Right lobe of liver (tissue), 6 donors: ENCODE measurements around the gene RETREG1. TPM values are rescaled to one million over a fixed set of nuclear protein-coding genes. Genes with fewer than 3 reads are reported as not detected.

Experiments used
- ATAC-seq, 4 donors: fragments of 200-7000 bp; cut with Tn5 transposase; one replicate each; pipeline ENCODE4 v1.9.1; 2020; ENCODE audit warnings: mild to moderate bottlenecking in 4 of 4, moderate library complexity in 4 of 4
- DNase-seq, 3 donors: peaks; one replicate each; pipeline ENCODE4 v3.0.0-alpha.2; 2020
- H3K27ac ChIP-seq, 3 donors: fragments of 200-600 bp; one replicate each; pipeline ENCODE4 v1.8.0; 2022
- H3K27me3 ChIP-seq, 2 donors: fragments of 200-600 bp; one replicate each; pipeline ENCODE4 v1.8.0; 2022
- H3K36me3 ChIP-seq, 4 donors: fragments of 200-600 bp; sonication (generic) in 1 of 4; one replicate each; pipeline versions ENCODE4 v1.5.1 to v1.8.0; 2017 to 2022; ENCODE audit warnings: control low read depth in 1 of 4
- H3K4me1 ChIP-seq, 4 donors: fragments of 200-600 bp; sonication (generic) in 1 of 4; one replicate each; pipeline versions ENCODE4 v1.5.1 to v1.8.0; 2017 to 2022; ENCODE audit warnings: control low read depth in 1 of 4
- H3K4me3 ChIP-seq, 3 donors: fragments of 200-600 bp; one replicate each; pipeline ENCODE4 v1.8.0; 2022
- H3K9me3 ChIP-seq, 4 donors: fragments of 200-600 bp; sonication (generic) in 1 of 4; one replicate each; pipeline versions ENCODE4 v1.5.1 to v1.8.0; 2017 to 2022; ENCODE audit warnings: control low read depth in 1 of 4
- CTCF ChIP-seq, 4 donors: fragments of 200-600 bp in 3 of 4; fragments of 450-650 bp in 1 of 4; IDR thresholded peaks; one replicate each; pipeline versions ENCODE4 v1.5.1 to v1.8.0; 2016 to 2022; ENCODE audit warnings: antibody characterized with exemption in 4 of 4, mild to moderate bottlenecking in 2 of 4
- POLR2A ChIP-seq: fragments of 450-650 bp; IDR thresholded peaks from one replicate; pipeline ENCODE4 v1.6.1; 2017; ENCODE audit warnings: antibody characterized with exemption, mild to moderate bottlenecking
- WGBS: methylation state at CpG from one replicate; pipeline ENCODE4 v1.1.6; 2018; ENCODE audit warnings: low coverage, low lambda C conversion rate; ENCODE audit not compliant: insufficient coverage; ENCODE audit errors: missing lambda C conversion rate; 5-methylcytosine and 5-hydroxymethylcytosine counted together
- intact Hi-C, 2 donors: fragments of 100-400 bp; cut with DNase I; formaldehyde crosslinking; loops; one replicate each; pipeline versions ENCODE4 v1.11.2 to v1.14.1; 2022
- total RNA-seq, 6 experiments: library from RNA; depleted of rRNA in 2 of 6; stranded (reverse); fragments of >200 nt in 2 of 6; fragmentation: NEBNext Ultra II Directional in 3 of 6; extraction: Animal tissue kit (Norgen Biotek cat#: 25700) in 3 of 6; gene quantifications; one replicate each; pipeline versions ENCODE4 v1.1.0 to v1.2.4, GENCODE V29; 2016 to 2023
- donor health status: DM: no; HTN: yes; CAD: no.
- donor health status: DM: no; HTN: no; CAD: no.
- donor health status: DM: no; HTN: no; CAD: no.
- donor health status: DM: no; HTN: yes; CAD: no.
- donor health status: DM: no; HTN: yes; CAD: no.

RETREG1 gene
- total RNA-seq, 6 experiments from 2014 or later: 17.2 to 70.8 (median 30.2) TPM

GRCh38 chr5:16586556-16586955 is 30.2 kb downstream of the RETREG1 start:
- no peaks in the 10 kb centered on the region for H3K36me3 ChIP-seq
- intact Hi-C loops: no loop called here
- TF ChIP-seq POLR2A (no peak), CTCF (IDR thresholded peaks at IDR 0.05) (no peak)
- ATAC-seq (no peak), DNase-seq (no peak)
- H3K27me3 ChIP-seq: no peaks in the 10 kb centered on the region
- peaks cover 0 to 39% (median 12%) of the 10 kb centered on the region in 4 donors for H3K4me1 ChIP-seq
- no peak overlapping the region for H3K27ac ChIP-seq
- no peaks in the 10 kb centered on the region for H3K9me3 ChIP-seq
- no peak overlapping the region for H3K4me3 ChIP-seq
- 69% methylated on average over 3 of the region's 3 CpGs for WGBS

GRCh38 chr5:16585041-16585667 is 31.6 kb downstream of the RETREG1 start:
- no peak overlapping the region for H3K27ac ChIP-seq
- peaks cover 0 to 42% (median 11%) of the 10 kb centered on the region in 4 donors for H3K4me1 ChIP-seq
- no peak for DNase-seq
- no peak overlapping the region for H3K4me3 ChIP-seq
- ATAC-seq: peak in 2 of 4 donors; percentile 4 to 14
- no peaks in the 10 kb centered on the region for H3K27me3 ChIP-seq
- no peaks in the 10 kb centered on the region for H3K9me3 ChIP-seq
- WGBS: 14% methylated on average over 2 of the region's 4 CpGs
- TF ChIP-seq POLR2A: no peak
- peak; percentile 25 to 60 (median 46) for TF ChIP-seq CTCF (IDR thresholded peaks at IDR 0.05)
- H3K36me3 ChIP-seq: no peaks in the 10 kb centered on the region
- intact Hi-C loops: no loop called here

- TF ChIP-seq POLR2A (no peak), CTCF (IDR thresholded peaks at IDR 0.05) (no peak)
- ATAC-seq (no peak), DNase-seq (no peak)
- intact Hi-C loops: no loop called here
- Histone ChIP-seq H3K36me3 (no peaks in the 10 kb centered on the region), H3K27me3 (no peaks in the 10 kb centered on the region), H3K4me1 (peaks cover 0 to 22% (median 0%) of the 10 kb centered on the region in 4 donors), H3K4me3 (no peak overlapping the region), H3K9me3 (no peaks in the 10 kb centered on the region), H3K27ac (no peak overlapping the region)
- WGBS: 63% methylated on average over 4 of the region's 4 CpGs
These were observed 34.7 kb downstream of the RETREG1 start for GRCh38 chr5:16582081-16582480.

DNA sequence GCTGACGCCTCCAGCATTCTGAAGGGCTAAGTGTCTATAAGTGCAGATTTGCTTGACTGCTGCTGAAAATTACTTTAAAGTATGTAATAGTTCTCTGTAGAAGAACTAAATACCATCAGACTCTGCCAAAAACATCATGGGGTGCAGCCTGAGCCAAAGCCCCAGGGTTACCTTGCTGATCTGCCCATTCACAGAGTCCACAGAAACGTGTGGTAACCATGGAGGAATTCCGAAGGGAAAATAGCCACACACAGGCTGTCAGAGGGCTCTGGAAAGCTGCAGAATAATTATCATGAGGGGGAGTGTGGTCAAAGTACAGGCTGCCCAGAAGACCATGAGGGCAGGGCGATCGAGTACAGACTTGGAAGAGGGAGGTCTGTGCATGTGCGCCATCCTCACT is 36.4 kb downstream of the RETREG1 start:
- Histone ChIP-seq H3K27ac (peak overlapping the region in 1 of 3 donors; percentile 16), H3K9me3 (no peaks in the 10 kb centered on the region), H3K4me3 (no peak overlapping the region), H3K36me3 (no peaks in the 10 kb centered on the region), H3K27me3 (no peaks in the 10 kb centered on the region), H3K4me1 (peaks cover 0 to 18% (median 0%) of the 10 kb centered on the region in 4 donors)
- DNase-seq (no peak), ATAC-seq (peak in 2 of 4 donors; percentile 14 to 20)
- WGBS: 66% methylated on average over 5 of the region's 6 CpGs
- no peak for TF ChIP-seq POLR2A
- TF ChIP-seq CTCF (IDR thresholded peaks at IDR 0.05): no peak
- intact Hi-C loops: no loop called here
